Suppressor macrophage treated with lipopolysaccharide for 4 hours (primary cell): ENCODE data around the gene TUBA4B.
A peak's percentile ranks its signal among the peaks of the same experiment; 100 is the strongest.

ENCODE experiments used
- DNase-seq: peaks from one replicate; pipeline ENCODE4 v3.0.0-alpha.2; 2020

The TUBA4B gene

DNA sequence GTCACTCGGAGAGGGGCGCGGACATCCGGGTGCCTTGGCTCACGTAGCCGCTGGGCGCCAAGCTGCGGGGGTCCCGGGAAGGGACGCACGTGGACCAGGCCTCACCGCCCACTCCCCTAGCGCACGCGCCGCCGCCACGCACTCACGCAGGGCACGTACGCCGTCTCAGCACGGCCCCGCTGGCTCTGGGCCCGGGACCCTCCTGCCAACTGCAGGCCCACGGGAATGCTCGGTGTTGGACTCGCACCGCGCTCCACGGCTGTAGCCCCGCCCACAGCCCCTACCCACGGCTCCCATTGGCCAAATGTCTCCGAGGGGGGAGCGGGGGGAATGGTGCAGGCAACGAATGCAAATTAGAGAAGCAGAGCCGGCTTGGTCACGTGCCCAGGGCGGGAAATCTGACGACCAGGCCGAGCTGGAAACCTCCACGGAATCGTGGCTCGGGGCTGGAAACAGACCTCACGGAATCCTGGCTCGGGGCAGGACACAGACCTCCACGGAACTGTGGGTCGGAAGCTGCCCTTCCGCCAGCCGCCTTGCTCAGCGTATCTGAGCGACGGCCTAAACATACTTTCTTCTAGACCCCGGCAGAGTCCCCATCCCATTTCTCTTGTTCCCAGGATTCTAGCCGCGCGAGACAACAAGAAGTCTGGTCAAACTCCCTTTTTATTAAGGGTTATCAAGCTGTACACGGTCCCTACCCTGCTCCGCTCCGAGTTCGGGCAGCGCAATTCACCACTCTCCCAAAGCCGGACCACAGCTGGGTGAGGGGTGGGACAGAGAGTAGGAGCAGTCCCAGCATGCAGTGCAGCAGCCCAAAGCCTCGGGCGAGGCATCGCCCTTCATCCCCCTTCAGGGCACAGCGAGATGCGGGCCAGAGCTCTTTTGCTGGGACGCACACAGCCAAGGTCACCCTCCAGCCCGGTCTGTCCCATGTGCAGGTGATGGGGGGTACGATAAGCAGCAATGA is 34.0 kb upstream of the TUBA4B start, which contains the start of gene ABCB6:
ABCB6 (minus strand) TSS at position 227 of the 970 bp plus-strand sequence. CDS start 285 bp downstream, outside the sequence.
- peak; percentile 71 for DNase-seq

DNA sequence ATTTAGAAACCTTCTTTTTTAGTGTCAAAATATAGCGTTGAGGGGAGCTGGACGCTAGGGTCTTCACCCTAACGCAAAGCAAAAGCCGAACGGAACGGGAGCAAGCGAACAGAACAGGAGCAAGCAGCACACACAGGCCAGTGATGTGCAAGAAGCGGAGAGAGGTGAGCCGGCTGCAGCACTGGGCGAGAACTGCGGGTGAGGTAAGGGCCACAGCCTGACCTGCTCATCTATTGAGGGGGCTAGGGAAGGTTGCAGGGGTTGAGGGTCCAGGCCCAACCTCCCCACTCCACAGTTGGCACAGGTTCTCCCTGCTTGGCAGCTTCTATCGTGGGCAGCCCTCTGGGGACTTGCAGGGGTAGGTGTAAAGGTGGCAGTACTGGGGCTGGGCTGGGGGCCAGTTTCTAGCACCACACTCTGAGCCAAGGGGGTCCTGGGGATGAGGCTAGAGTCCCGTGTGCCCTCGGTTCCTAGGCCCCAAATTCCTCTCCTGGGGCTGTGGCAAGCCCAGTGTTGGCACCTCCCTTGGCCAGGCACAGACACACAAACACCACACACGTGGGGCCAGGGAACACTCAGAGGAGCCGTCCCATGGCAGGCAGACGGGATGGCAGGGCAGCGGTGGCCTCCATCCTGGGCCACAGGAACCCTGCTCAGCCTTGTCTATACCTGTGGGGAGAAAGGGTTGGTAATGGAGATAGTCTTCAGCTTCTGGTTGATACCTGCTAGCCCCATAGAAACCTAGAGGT is 33.1 kb upstream of the TUBA4B start:
- no peak for DNase-seq

DNA sequence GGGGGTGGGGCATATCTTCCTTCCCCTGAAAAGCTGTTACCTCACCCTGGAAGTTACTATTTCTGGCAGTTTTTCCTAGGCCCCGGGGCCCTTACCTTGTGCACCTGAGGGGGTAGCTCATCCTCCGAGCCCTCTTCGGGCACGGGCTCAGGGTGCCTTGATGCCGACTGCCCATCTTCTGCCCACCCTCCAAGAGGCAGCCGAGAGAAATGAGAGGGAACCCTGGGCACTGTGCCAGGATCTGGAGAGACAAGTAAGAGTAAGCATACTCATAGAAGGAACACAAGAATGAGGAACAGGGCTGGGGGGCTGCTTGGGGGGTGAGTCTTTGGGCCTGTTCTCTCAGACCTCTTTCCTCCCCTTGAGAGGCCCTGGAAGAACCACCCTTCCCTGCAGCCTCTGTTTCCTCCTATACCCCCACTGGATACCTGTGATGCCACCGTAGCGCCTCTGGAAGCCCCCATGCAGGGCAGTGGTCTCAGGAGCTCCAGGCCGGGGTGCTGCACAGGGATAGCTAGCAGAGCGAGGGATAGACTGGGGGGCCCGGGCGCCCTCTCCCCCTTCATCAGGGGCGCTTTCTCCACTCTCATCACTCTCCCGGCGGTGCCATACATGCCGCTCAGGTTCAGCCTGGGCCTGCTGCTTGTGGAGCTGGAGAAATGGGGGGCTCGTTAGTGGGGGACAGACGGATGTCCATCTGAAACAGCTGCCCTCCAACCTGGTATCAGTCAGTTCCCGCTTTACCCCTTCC is 32.2 kb upstream of the TUBA4B start:
- DNase-seq, result no peak

DNA sequence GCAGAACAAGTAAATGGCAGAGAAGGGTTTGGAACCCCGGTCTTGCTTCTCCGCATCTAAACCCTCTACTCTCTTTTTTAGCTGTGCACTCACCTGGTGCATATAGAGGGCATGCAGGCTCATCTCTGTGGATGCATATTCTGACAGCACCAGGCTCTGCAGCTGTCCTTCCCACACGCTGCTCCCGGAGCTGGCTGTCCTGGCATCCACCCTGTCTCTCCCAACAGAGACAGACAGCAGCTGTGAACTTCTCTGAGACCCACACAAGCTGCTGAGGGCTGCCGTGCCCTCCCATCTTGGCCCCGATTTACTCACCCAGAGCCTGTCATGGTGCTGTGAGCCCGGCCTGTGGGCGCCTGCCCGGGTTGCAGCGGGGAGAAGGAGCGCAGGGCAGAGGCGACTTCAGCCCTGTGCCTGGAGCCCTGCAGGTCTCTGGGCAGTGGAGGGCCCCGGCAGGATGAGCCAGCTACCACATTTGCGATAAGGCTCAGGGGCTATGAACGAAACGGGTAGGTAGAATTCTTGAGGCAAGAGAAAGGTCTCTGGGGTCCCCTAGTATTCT is 31.0 kb upstream of the TUBA4B start:
- DNase-seq, result no peak

DNA sequence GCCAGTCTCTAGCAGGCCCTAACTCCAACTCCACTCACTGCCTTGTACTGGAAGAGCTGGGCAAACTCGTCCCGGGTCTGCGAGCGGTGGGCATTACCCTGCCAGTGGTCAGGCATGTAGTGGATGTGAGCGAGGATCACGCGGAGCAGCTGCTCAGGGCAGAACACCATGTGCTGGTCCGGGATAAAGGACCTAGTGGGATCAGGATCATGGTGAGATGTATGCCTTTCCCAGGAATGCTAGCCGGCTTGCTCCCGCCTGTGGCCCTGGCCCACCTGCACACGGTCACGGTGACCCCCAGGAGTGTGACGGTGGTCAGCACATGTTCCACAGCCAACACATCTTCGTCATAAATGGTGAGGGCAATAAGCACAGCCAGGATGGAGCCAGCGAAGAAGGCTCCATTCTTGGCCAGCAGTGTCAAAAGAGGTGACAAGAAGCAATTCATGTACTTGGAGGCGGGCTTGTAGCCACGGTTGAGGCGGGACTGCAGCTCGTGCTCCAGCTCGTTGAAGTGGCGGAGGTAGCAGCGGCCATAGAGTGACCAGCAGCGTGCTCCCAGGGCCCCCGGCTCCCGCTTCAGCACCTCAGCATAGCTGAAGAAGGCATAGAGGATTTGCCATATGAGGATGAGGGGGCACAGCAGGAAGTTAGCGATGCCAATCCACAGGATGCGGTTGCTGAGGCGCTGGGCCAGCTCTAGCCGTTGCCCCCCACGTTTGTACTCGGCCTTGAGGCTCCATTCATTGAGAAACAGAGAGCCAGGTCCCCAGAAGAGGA is 29.0 kb upstream of the TUBA4B start:
- no peak for DNase-seq

DNA sequence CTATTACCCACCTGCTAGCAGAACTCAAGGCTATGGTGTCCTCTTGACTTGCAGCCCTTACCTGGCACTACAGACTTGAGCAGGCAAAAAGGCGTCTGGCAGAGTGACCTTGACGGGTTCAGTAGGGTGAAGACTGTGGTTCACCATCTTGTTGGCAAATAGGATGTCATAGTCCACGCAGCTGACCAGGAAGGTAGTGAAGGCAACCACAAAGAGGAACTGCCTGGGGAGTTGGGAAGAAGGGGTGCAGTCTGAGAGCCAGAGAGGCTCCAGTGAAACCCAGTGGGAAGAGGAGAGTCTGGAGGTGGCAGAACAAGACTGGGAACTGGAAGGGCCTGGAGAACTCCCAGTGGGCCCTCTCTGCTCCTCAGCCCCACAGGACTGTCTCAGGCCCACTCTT is 27.7 kb upstream of the TUBA4B start:
- peak; percentile 52 for DNase-seq

DNA sequence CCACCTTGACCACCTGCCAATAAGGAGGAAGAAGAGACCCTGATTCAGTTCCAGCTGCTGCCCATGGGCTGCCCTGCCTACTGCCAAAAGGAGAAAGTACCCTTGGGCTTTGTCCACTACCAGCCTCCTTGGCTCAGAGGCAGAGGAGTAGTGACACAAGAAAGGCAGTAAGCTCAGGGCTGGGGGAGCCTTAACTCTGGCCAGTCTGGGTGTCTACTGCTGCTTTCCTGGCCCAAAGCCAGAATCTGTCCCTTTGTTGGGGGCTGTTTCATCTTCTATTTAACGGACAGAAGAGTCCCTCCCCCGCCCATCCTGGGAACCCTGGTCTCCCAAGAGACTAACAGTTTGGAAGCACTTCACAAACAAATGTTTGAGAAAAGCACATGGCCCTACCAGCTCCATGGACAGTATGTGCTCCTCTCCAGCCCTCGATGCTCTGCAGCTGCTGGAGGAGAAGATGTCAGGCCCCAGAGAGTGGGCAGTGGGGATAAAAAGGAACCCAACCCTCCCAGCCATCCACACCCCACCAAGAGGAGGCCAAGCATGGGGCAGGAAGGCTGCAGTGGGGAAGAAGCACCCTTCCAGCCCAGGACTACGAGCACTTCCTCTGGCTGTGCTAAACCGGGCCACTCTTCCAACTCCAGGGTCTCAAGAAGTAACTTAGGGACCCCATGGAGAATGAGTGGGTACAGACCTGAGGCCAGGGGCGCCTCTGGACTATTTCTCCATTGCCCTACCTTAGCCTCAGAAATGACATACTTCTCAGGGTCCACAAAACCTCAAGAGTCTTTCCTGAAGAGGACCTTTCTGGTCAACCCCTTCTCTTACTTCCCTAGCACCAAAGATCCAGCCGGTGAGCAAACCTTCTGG is 24.8 kb upstream of the TUBA4B start:
- no peak for DNase-seq

DNA sequence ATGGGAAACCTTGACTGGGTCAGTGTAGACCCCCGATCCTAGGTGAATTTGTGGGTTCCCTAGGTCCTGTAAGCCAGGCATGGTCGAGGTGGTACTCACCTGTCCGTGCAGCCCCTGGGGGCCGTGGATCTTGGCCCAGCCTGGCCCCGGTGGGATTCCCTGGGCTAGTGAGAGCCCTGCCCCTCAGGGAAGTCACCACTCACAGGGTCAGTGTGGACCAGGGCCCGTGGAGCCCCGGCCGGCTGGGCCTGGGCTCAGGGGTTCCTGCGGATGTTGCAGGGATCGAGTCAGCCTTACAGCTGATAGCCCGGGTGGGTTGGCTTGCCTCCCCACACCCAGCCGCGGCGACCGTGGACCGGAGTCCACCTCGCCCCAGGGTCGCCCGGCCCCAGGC is 24.1 kb upstream of the TUBA4B start:
- no peak for DNase-seq

DNA sequence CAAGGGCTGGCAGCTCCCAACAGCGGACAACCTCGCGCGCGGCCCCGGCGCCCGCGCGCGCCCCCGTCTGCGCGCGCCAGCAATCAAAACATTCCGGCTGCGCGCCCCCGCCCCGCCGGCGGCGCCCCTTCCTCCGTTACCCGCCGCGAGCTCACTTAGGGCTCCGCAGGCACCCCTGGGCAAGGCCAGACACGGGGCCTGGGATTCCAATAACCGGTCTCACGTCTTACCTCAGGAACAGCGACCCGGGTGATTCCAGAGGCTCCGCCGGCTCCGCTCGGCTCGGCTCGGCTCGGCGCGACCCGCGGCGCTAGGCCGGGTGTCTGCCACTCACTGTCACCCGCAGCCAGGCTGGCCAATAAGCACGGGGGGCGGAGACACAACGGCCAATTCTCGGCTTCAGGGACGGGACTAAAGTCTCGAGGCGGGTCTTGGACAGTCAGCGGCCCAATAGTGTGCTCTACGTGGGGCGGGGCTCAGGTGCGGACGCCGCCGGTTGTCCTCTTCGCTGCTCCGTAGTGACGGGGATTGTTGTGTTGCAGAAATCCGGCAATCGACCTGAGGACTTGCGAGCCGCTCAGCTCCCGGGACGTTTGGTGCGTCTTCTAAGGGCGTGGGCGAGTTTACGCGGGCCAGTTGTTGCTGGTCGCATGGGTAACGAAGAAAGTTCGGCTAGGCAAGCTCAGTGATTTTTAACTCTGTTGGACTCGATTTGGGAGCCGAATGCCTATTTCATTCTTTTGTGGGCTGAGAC is 23.6 kb upstream of the TUBA4B start, which contains the start of the genes ANKZF1 and ATG9A:
ANKZF1 (plus strand) TSS at position 502 of the 754 bp plus-strand sequence. CDS start 452 bp downstream, outside the sequence.
ATG9A (minus strand) TSS at position 332 of the 754 bp plus-strand sequence. CDS start 1,612 bp downstream, outside the sequence.
- peak; percentile 100 for DNase-seq

DNA sequence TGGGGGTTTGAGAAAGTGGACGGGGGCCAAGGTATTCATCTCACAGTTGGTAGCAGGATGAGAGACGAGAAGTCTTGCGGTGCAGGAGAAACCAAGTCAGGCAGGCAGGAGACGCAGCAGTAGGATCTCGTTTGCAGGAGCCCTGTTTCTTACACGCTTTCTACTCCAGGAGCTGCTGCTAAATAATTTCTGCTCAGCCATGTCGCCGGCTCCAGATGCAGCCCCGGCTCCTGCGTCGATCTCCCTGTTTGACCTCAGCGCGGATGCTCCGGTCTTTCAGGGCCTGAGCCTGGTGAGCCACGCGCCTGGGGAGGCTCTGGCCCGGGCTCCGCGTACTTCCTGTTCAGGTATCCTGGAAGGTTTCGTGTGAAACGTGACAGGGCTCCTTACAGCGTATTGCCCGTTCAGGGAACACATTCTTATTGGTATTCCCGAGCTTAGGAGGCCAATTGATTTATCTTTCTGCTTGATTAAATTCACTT is 22.9 kb upstream of the TUBA4B start:
- peak; percentile 81 for DNase-seq

DNA sequence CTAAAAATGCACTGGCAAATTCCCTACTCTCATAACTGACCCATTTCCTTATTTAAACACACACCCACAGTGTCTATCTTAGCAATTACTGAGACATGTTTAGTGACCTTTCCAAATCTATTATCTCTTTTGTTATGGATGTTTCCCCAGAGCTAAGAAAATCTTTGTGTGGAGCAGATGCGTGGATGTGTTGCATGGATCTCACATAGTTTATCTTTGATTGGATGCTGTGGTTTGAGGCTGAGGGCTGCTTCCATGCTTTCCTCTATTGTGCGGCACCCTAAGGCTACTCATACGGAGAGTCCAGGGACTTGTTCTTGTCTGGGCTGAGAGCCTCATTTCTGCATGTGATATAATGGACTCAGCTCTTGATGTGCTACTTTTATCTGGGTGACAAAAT is 18.7 kb upstream of the TUBA4B start:
- DNase-seq, result no peak

DNA sequence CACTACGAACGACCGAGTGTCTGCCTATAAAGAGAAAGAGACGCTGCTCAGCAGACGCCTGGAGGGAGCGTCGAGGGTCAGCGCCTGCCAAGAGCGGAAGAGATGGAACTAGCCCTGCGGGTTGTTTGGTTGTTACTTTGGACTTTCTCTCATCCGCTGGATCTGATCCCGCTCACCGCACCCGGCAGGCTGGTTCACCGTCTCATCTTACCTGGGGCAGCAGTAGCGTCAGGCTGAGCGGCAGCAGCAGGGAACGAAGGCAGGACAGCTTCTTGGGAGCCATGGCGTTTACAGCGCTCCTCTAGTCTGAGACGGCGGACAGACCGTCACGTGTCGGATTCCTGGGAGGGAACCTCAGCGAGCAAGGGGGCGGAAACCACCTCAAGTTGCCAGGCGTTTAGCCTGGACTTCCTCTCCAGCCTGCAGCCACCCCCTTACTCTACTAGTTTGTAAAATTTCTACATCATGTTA is 9.7 kb upstream of the TUBA4B start:
- peak; percentile 56 for DNase-seq

DNA sequence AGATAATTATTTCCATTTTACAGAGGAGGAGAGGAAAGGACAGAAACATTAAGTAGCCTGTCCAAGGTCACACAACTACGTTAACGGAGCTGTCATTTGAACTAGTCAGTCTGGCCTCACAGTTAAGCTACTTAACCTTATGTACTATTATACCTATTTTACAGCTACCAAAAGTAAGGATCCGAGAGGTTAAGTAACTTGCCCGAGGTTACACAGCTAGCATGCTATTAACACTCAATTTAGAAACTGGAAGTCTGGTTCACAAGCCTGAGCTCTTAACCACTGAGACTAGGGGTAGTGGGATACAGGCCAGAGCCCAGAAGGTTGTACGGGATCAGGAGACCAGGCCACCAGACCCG is 8.3 kb upstream of the TUBA4B start:
- peak; percentile 6 for DNase-seq

DNA sequence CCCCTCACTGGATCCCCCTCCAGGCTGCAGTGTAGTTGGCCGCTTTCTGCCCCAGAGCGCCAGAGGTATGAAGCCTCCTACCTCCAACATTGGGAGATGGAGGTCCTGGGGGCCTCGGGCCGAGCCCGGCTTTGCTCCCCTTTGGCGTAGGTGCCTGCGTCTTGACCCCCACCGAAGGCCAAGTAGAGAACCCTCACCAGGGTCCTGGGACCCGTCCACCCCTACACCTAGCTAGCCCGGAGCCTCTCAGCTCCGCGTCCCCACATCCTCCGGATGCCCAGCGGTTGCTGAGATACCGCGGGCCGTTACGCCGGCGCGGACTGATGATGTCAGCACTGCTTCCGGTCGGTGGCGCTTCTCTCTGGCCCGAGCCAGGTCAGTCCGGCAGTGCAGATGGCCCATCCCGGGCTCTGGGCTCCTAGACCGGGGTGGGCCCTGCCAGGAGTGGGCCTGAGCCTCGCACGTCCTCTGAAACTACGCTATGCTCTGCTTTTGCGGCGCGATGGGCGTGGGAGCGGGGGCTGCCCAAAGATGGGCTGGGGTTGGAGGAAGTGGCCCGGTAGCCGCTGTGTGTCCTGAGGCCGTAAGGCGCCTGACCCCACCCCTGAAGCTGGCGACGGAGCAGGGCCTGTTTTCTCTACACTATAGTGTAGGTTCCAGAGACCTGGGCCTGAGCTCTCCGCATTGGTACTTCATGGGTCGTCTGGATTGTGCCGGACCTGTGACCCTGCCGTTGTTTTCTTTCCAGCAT is 7.7 kb upstream of the TUBA4B start, which contains the start of the genes GLB1L and STK16:
GLB1L (minus strand) TSS at position 297 of the 751 bp plus-strand sequence. CDS start 1,871 bp downstream, outside the sequence.
STK16 (plus strand) TSS at position 332 of the 751 bp plus-strand sequence. CDS start 521 bp downstream, outside the sequence.
- peak; percentile 95 for DNase-seq

DNA sequence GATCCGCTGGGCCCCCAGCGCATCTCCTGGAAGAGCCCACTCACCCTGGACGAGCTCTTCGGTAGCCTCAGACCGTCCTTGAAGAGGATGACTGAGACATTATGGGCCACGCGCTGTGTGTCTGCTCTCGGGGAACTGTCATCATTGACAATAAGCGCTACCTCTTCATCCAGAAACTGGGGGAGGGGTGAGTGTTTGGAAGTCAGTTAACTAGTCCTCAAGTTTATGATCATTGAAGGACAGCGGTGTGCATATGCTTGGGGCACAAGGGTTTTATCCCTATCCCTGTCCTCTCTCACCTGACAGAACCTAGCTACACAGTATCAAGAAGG is 7.2 kb upstream of the TUBA4B start:
- DNase-seq, result no peak

DNA sequence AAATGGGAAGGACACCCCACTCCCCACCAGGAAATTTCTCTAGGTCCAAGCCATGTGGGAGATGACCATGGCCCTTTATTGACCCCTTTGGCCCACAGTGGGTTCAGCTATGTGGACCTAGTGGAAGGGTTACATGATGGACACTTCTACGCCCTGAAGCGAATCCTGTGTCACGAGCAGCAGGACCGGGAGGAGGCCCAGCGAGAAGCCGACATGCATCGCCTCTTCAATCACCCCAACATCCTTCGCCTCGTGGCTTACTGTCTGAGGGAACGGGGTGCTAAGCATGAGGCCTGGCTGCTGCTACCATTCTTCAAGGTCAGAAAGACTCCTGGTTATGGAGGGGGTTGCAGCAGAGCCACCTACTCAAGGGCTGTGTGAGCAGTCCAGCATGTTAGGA is 6.5 kb upstream of the TUBA4B start:
- no peak for DNase-seq

DNA sequence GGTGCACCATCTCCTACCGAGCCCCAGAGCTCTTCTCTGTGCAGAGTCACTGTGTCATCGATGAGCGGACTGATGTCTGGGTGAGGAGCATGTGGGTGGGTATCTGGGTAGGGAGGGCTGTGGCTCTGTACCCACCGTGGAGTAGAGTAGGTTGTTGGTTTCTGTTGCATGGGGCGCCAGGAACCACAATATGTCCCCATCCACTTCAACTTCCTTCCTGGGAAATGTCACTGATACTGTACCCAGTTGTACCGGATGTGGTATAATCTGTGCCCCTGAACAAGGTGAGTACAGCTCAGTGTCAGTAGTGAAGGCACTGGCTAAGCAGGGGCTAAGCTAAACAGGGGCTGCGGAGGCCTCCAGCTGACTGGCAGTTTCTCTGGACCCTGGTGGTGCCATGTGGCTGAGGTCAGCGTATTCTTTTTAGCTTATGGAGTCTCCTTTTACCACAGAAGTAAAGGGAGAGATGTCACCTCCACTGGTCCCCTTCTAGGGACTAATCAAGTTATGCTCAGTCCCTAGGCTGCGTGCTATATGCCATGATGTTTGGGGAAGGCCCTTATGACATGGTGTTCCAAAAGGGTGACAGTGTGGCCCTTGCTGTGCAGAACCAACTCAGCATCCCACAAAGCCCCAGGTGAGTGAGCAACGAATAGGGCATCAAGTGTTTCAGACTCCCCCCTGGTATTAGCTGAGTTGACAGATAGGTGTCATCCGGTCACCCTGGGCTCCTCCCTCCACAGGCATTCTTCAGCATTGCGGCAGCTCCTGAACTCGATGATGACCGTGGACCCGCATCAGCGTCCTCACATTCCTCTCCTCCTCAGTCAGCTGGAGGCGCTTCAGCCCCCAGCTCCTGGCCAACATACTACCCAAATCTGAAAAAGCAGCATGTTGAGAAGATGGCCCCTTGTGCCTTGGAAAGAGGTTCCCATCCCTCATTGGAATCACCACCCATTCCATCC is 5.1 kb upstream of the TUBA4B start:
- DNase-seq, result no peak

DNA sequence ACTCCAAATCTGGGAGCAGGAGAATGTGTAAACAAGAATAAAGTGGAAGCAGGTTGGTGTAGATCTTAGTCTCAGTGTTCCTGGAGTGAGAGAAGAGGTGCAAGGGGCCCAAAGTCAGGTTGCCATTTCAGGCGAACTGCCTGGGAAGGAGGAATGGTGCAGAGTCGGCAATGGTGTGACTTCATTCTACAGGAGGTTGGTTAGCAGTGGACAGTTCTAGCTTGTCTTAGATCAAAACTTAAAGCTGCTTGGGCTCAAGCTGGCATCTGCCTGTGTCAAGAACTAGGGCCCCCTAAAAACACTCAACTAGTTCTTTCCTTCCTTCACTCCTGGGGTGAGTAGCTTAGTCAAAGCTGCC is 4.2 kb upstream of the TUBA4B start:
- DNase-seq, result no peak
